Measurements from ENCODE around the gene KRT26.
"Not testable (repeated sequence)": the region's sequence is repeated elsewhere in the genome, so short reads cannot be mapped to it uniquely, and the experiment has no call there.

Gene KRT26, protein sequence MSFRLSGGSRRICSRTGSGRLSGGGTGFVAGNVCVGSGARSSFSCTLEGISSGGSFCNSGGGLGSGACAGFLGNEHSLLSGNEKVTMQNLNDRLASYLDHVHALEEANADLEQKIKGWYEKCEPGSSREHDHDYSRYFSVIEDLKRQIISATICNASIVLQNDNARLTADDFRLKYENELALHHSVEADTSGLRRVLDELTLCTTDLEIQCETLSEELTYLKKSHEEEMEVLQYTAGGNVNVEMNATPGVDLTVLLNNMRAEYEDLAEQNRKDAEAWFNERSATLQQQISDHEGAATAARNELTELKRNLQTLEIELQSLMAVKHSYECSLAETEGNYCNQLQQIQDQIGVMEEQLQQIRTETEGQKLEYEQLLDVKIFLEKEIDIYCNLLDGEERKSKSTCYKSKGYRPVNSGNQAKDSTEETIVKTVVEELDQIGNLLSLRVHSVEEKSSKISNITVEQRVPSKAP

DNA sequence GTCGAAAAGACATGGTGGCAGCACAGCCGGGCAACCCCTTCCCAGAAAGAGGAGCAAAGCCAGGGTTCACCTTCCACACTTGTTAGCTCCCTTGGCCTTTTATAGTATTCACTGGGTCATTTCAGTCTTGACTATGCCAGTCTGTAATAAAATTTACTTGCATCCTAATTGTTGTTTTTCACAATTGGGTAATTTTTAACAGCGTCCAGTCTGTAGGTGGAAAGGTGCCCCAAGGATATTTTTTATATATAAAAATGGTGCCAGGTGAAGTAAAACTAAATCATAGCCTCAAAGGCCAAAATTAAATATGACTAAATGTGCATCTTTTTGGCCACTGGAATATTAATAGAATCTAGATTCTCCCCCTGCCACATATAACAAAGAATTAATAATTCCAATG, at the start of gene KRT26:
KRT26 (minus strand) TSS at position 101 of the 400 bp plus-strand sequence; CDS start at position 13, 88 bp downstream.
- H3K36me3 ChIP-seq (ENCODE audit: insufficient read depth, low read length): no peaks in the 10 kb centered on the region
- no peak within 1 kb of the TSS for H3K9ac ChIP-seq (ENCODE audit: low read length)
- no peaks in the 10 kb centered on the region for H3K4me1 ChIP-seq (ENCODE audit: insufficient read depth, low read length)
- H3K27me3 ChIP-seq (ENCODE audit: control insufficient read depth in 1 of 2, insufficient read depth in 2 of 2, low read length in 2 of 2): no peaks in the 10 kb centered on the region
- H3K4me3 ChIP-seq (ENCODE audit: low read depth in 1 of 2, low read length in 2 of 2): no peak within 1 kb of the TSS
- no peaks in the 10 kb centered on the region for H3K9me3 ChIP-seq (ENCODE audit: low read length)
- H3K27ac ChIP-seq (ENCODE audit: low read depth, low read length): no peak within 1 kb of the TSS

DNA sequence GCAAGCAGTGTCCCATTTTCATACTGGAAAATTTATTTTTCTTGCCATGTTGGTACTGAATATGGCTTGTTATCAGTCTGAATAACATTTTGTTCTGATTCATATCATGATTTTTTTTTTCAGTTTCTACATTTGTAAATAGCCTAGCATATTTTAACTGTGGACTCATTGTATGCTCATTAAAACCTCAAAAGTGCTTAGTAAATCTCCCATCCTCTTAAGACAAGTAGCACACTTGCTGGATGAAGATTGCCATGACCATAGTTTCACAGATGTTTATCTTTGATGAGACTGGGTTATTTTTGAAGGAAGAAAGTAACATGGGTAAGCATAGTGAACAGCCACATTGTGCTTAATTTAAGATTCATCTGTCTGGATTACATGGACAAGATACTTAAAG, 49.5 kb upstream of the KRT26 start:
- H3K4me1 ChIP-seq (ENCODE audit: insufficient read depth, low read length): peaks cover 6% of the 10 kb centered on the region
- no peak overlapping the region for H3K9ac ChIP-seq (ENCODE audit: low read length)
- peaks cover 10% of the 10 kb centered on the region for H3K36me3 ChIP-seq (ENCODE audit: insufficient read depth, low read length)
- no peak overlapping the region for H3K27ac ChIP-seq (ENCODE audit: low read depth, low read length)
- H3K9me3 ChIP-seq (ENCODE audit: low read length): no peaks in the 10 kb centered on the region
- no peaks in the 10 kb centered on the region for H3K27me3 ChIP-seq (ENCODE audit: control insufficient read depth in 1 of 2, insufficient read depth in 2 of 2, low read length in 2 of 2)
- no peak overlapping the region for H3K4me3 ChIP-seq (ENCODE audit: low read depth in 1 of 2, low read length in 2 of 2)

DNA sequence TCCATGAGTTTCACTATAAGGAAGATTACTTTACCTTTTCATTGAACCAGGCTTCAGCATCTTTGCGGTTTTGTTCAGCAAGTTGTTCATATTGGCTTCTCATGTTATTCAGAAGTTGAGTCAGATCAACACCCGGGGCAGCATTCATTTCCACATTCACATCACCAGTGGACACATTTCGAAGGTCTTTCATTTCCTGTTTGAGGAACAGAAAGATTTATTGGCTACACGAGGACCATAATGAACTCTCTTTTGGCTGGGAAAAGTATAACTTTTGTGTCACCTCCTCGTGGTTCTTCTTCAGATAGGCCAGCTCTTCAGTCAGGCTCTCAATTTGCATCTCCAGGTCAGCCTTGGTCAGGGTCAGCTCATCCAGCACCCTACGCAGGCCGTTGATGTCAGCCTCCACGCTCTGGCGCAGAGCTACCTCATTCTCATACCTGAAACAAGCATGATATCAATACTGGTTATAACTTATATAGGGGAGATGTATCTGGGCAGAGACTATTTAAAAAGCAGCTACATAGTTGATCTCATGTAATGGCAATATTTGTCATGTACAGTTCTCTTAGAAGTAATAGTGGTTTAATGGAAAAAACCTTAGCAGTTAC, 48.3 kb upstream of the KRT26 start:
- no peak overlapping the region for H3K9ac ChIP-seq (ENCODE audit: low read length)
- no peak overlapping the region for H3K27ac ChIP-seq (ENCODE audit: low read depth, low read length)
- peaks cover 11% of the 10 kb centered on the region for H3K36me3 ChIP-seq (ENCODE audit: insufficient read depth, low read length)
- H3K27me3 ChIP-seq (ENCODE audit: control insufficient read depth in 1 of 2, insufficient read depth in 2 of 2, low read length in 2 of 2): no peaks in the 10 kb centered on the region
- H3K9me3 ChIP-seq (ENCODE audit: low read length): no peaks in the 10 kb centered on the region
- H3K4me1 ChIP-seq (ENCODE audit: insufficient read depth, low read length): peaks cover 6% of the 10 kb centered on the region
- no peak overlapping the region for H3K4me3 ChIP-seq (ENCODE audit: low read depth in 1 of 2, low read length in 2 of 2)

DNA sequence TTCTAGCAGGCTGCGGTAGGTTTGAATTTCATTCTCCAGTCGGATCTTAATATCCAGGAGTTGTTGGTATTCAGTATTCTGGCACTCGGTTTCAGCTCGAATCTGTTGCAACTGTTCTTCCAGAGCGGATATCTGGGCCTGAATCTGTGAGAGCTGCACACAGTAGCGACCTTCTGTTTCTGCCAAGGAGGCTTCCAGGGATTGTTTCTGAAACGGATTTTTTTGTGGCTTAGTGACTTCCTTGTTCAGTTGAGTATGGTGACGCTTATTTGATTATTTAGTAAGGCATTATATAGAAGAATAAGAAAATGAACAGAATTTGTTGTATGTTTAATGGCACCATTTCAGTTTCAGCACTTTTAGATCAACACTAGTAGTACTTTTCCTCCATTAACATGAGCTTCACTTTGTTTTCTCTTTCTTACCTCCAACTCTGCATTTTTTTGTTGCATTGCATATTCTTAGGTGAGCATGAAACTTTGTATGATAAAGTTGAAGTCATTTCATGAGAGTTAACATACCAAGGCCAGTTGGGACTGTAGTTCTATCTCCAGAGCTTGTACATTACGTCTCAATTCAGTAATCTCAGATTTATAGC, 47.6 kb upstream of the KRT26 start:
- no peaks in the 10 kb centered on the region for H3K27me3 ChIP-seq (ENCODE audit: control insufficient read depth in 1 of 2, insufficient read depth in 2 of 2, low read length in 2 of 2)
- peaks cover 6% of the 10 kb centered on the region for H3K4me1 ChIP-seq (ENCODE audit: insufficient read depth, low read length)
- H3K4me3 ChIP-seq (ENCODE audit: low read depth in 1 of 2, low read length in 2 of 2): peak overlapping the region; percentile 38 to 76
- H3K9me3 ChIP-seq (ENCODE audit: low read length): no peaks in the 10 kb centered on the region
- H3K9ac ChIP-seq (ENCODE audit: low read length): no peak overlapping the region
- H3K27ac ChIP-seq (ENCODE audit: low read depth, low read length): no peak overlapping the region
- H3K36me3 ChIP-seq (ENCODE audit: insufficient read depth, low read length): peaks cover 11% of the 10 kb centered on the region

DNA sequence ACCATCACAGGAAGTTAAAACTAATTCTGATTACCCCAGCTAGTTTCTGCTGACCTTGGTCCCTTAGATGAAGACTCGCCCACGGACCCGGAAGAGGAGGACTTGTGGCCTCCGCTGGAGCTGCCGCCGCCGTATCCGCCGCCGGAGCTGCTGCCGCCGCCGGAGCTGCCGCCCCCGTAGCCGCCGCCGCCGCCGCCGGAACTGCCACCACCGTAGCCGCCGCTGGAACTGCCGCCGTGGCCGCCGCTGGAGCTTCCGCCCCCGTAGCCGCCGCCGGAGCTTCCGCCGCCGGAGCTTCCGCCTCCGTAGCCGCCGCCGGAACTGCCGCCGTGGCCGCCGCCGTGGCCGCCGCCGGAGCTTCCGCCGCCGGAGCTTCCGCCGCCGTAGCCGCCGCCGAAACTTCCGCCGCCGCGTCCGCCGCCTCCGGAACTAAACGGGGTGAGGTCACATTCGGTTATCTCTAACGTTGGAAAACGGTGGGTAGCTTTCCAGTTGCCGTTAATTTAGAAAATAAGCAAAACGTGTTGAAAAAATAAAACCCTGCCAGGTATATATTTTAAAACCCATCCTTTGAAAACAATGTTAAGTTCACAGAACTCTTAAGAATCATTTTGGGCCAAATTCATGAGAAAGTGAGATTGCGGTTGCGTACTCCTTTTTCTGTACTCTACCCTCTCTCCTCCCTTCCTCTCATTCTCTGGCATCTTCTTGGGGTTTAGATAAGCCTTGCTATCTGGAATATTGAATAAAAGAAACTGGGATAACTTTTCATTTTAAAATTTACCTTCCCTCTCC, 46.9 kb upstream of the KRT26 start:
- Histone ChIP-seq H3K9me3 (ENCODE audit: low read length) (no peaks in the 10 kb centered on the region), H3K36me3 (ENCODE audit: insufficient read depth, low read length) (peaks cover 11% of the 10 kb centered on the region), H3K4me3 (ENCODE audit: low read depth in 1 of 2, low read length in 2 of 2) (peak overlapping the region; percentile 80 to 92), H3K4me1 (ENCODE audit: insufficient read depth, low read length) (peaks cover 6% of the 10 kb centered on the region), H3K27ac (ENCODE audit: low read depth, low read length) (peak overlapping the region; percentile 83), H3K9ac (ENCODE audit: low read length) (peak overlapping the region; percentile 10), H3K27me3 (ENCODE audit: control insufficient read depth in 1 of 2, insufficient read depth in 2 of 2, low read length in 2 of 2) (no peaks in the 10 kb centered on the region)

DNA sequence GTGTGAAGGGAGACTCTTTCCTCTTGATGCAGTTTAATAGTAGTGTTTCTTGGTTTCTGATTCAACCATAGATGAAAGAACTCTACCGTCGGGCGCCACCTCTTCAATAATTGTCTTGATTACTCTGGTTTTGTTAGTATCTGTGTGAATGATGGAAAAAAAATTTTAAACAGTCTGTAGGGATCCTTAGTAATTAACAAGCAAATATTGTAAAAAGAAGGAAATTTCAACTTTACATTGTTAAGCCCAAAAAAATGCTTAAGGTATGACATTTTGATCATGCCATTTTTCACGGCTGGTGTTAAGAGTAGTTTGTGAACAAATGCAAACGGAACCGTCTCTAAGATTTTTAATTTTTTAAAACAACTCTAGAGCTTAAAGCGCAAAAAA, 46.3 kb upstream of the KRT26 start:
- peak overlapping the region; percentile 80 to 92 for H3K4me3 ChIP-seq (ENCODE audit: low read depth in 1 of 2, low read length in 2 of 2)
- H3K9ac ChIP-seq (ENCODE audit: low read length): peak overlapping the region; percentile 10
- H3K27me3 ChIP-seq (ENCODE audit: control insufficient read depth in 1 of 2, insufficient read depth in 2 of 2, low read length in 2 of 2): no peaks in the 10 kb centered on the region
- no peaks in the 10 kb centered on the region for H3K9me3 ChIP-seq (ENCODE audit: low read length)
- H3K36me3 ChIP-seq (ENCODE audit: insufficient read depth, low read length): peaks cover 11% of the 10 kb centered on the region
- peak overlapping the region; percentile 83 for H3K27ac ChIP-seq (ENCODE audit: low read depth, low read length)
- H3K4me1 ChIP-seq (ENCODE audit: insufficient read depth, low read length): peaks cover 6% of the 10 kb centered on the region

DNA sequence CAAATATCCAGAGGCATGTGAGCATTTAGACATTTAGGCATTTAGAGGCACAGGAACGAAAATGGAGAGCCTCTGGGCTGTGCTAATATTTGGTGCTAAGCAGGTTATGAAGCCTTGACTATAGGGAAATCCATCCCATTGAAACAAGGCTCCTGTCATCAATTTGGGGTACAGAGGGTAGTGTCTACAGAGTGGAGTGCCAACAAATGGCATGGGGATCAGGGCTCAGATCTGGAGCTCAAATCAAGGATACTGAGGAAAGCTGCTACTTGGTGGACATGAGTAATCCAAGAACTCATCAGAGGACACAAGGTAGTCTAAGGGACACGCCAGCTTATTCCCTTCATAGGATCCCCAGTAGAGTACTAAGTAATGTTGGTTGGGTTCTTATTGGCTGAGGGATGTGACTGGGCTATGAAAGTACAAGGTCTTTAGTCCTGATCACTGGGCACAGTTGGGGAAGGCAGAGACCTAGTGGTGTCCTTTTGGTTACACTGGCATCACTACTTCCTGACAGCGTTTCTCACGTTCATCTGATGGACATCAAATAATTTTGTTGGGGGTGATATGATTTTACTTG, 45.2 kb upstream of the KRT26 start:
- H3K4me3 ChIP-seq (ENCODE audit: low read depth in 1 of 2, low read length in 2 of 2): no peak overlapping the region
- H3K27me3 ChIP-seq (ENCODE audit: control insufficient read depth in 1 of 2, insufficient read depth in 2 of 2, low read length in 2 of 2): no peaks in the 10 kb centered on the region

DNA sequence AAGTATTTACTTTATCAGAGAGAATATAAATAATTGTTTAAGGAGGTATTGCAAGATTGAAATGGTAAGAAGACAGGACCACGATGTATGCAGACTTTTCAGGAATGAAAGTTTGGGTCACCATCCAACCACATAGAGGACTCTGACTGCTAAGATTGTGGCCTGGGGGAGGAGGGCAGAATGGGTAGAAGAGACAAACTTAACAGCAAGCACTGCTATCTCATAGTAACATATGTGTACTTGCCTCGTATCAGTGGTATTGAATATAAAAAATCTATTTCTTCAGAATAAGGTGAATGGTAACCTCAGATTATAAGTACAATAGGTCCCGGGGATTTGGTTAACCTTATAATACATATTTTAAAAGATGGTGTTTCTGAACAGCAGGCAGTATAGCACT, 44.6 kb upstream of the KRT26 start:
- Histone ChIP-seq H3K27me3 (ENCODE audit: control insufficient read depth in 1 of 2, insufficient read depth in 2 of 2, low read length in 2 of 2) (peaks cover 0 to under 1% of the 10 kb centered on the region in 2 donors), H3K9me3 (ENCODE audit: low read length) (no peaks in the 10 kb centered on the region)

More for the DNA sequence above, 45.2 kb upstream of the KRT26 start:
- Histone ChIP-seq H3K36me3 (ENCODE audit: insufficient read depth, low read length) (peaks cover 11% of the 10 kb centered on the region), H3K9ac (ENCODE audit: low read length) (no peak overlapping the region), H3K9me3 (ENCODE audit: low read length) (no peaks in the 10 kb centered on the region), H3K4me1 (ENCODE audit: insufficient read depth, low read length) (peaks cover 6% of the 10 kb centered on the region), H3K27ac (ENCODE audit: low read depth, low read length) (no peak overlapping the region)

DNA sequence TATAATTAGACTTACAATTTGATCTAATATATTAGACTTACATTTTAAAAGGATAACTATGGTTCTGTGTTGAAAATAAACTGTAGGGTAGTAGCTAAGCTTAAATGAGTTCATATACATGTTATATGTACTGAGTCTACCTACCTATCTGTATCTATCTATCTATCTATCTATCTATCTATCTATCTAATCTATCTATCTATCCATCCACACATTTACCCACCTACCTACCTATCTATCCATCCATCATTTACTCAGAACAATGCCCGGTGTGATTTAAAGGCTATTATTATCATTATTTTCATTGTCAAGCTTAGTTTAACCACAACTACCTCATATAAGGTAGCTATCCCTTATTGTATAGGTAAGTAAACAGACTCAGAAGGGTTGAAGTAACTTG, 43.4 kb upstream of the KRT26 start:
- Histone ChIP-seq H3K27ac (ENCODE audit: low read depth, low read length) (no peak overlapping the region), H3K4me3 (ENCODE audit: low read depth in 1 of 2, low read length in 2 of 2) (no peak overlapping the region), H3K9ac (ENCODE audit: low read length) (no peak overlapping the region), H3K27me3 (ENCODE audit: control insufficient read depth in 1 of 2, insufficient read depth in 2 of 2, low read length in 2 of 2) (peaks cover 0 to 6% of the 10 kb centered on the region in 2 donors), H3K9me3 (ENCODE audit: low read length) (no peaks in the 10 kb centered on the region), H3K36me3 (ENCODE audit: insufficient read depth, low read length) (peaks cover 11% of the 10 kb centered on the region), H3K4me1 (ENCODE audit: insufficient read depth, low read length) (peaks cover 6% of the 10 kb centered on the region)

More for the DNA sequence above, 44.6 kb upstream of the KRT26 start:
- H3K4me3 ChIP-seq (ENCODE audit: low read depth in 1 of 2, low read length in 2 of 2): no peak overlapping the region
- H3K27ac ChIP-seq (ENCODE audit: low read depth, low read length): no peak overlapping the region
- peaks cover 11% of the 10 kb centered on the region for H3K36me3 ChIP-seq (ENCODE audit: insufficient read depth, low read length)
- no peak overlapping the region for H3K9ac ChIP-seq (ENCODE audit: low read length)
- peaks cover 6% of the 10 kb centered on the region for H3K4me1 ChIP-seq (ENCODE audit: insufficient read depth, low read length)

DNA sequence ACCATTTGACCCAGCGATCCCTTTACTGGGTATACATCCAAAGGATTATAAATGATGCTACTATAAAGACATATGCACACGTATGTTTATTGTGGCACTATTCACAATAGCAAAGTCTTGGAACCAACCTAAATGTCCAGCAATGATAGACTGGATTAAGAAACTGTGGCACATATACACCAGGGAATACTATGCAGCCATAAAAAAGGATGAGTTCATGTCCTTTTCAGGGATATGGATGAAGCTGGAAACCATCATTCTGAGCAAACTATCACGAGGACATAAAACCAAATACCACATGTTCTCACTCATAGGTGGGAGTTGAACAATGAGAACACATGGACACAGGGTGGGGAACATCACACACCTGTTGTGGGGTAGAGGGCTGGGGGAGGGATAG, 42.7 kb upstream of the KRT26 start:
- H3K4me3 ChIP-seq (ENCODE audit: low read depth in 1 of 2, low read length in 2 of 2); H3K27ac ChIP-seq (ENCODE audit: low read depth, low read length); H3K27me3 ChIP-seq (ENCODE audit: control insufficient read depth in 1 of 2, insufficient read depth in 2 of 2, low read length in 2 of 2); H3K4me1 ChIP-seq (ENCODE audit: insufficient read depth, low read length); H3K9me3 ChIP-seq (ENCODE audit: low read length); H3K9ac ChIP-seq (ENCODE audit: low read length): not testable (repeated sequence)
- peaks cover 11% of the 10 kb centered on the region for H3K36me3 ChIP-seq (ENCODE audit: insufficient read depth, low read length)

DNA sequence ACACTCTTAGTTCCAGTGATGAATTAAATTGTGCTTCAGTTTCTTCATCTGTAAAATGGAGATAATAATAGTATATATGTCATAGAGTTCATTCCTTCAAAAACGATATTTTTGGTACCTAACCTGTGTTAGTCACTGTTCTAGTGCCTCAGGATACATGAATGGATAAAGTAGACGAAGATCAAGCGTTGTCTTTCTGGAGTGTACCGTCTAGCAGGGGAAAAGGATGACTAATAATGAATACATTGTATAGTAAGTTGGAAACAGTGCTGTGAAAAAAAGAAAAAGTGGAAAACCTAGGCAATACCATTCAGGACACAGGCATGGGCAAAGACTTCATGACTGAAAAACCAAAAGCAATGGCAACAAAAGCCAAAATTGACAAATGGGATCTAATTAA, 41.8 kb upstream of the KRT26 start:
- Histone ChIP-seq H3K36me3 (ENCODE audit: insufficient read depth, low read length) (peaks cover 11% of the 10 kb centered on the region), H3K27ac (ENCODE audit: low read depth, low read length) (no peak overlapping the region), H3K9me3 (ENCODE audit: low read length) (no peaks in the 10 kb centered on the region), H3K4me3 (ENCODE audit: low read depth in 1 of 2, low read length in 2 of 2) (no peak overlapping the region), H3K9ac (ENCODE audit: low read length) (no peak overlapping the region), H3K4me1 (ENCODE audit: insufficient read depth, low read length) (peaks cover 6% of the 10 kb centered on the region), H3K27me3 (ENCODE audit: control insufficient read depth in 1 of 2, insufficient read depth in 2 of 2, low read length in 2 of 2) (peaks cover 0 to 6% of the 10 kb centered on the region in 2 donors)

Measured in muscle layer of colon (tissue), 2 donors.